ENCODE measurements around the gene FAM83G. TPM values are rescaled to one million over a fixed set of nuclear protein-coding genes. Genes with fewer than 3 reads are reported as not detected.

Gene FAM83G
- total RNA-seq, 4 donors from 2014 or later = 1.0 to 10.7 (median 1.8) TPM

- H3K4me3 ChIP-seq = no peak overlapping the region
- intact Hi-C loops (cut with DNase I; ENCODE audit: low total_unique reads) = no loop called here
- TF ChIP-seq POLR2A (IDR thresholded peaks at IDR 0.05) = no peak
- no peak for TF ChIP-seq CTCF (IDR thresholded peaks at IDR 0.05)
- H3K36me3 ChIP-seq = no peaks in the 10 kb centered on the region
- peak overlapping the region in 1 of 2 donors; percentile 12 for H3K27ac ChIP-seq
- no peak for DNase-seq
- H3K27me3 ChIP-seq = no peaks in the 10 kb centered on the region
- H3K9me3 ChIP-seq = no peaks in the 10 kb centered on the region
- no peaks in the 10 kb centered on the region for H3K4me1 ChIP-seq
These were observed 36.2 kb downstream of the FAM83G start for GRCh38 chr17:18968345-18968744.

GRCh38 chr17:18967916-18968315 lies 36.6 kb downstream of the FAM83G start:
- Histone ChIP-seq H3K27me3 (no peaks in the 10 kb centered on the region), H3K36me3 (no peaks in the 10 kb centered on the region), H3K4me3 (no peak overlapping the region), H3K27ac (peak overlapping the region in 1 of 2 donors; percentile 12), H3K4me1 (no peaks in the 10 kb centered on the region), H3K9me3 (no peaks in the 10 kb centered on the region)
- no peak for TF ChIP-seq POLR2A (IDR thresholded peaks at IDR 0.05)
- TF ChIP-seq CTCF (IDR thresholded peaks at IDR 0.05) = no peak
- DNase-seq = no peak
- intact Hi-C loops (cut with DNase I; ENCODE audit: low total_unique reads) = no loop called here

- Histone ChIP-seq H3K27me3 (no peaks in the 10 kb centered on the region), H3K36me3 (no peaks in the 10 kb centered on the region), H3K4me1 (no peaks in the 10 kb centered on the region), H3K9me3 (no peaks in the 10 kb centered on the region), H3K4me3 (no peak overlapping the region), H3K27ac (no peak overlapping the region)
- intact Hi-C loops (cut with DNase I; ENCODE audit: low total_unique reads) = no loop called here
- TF ChIP-seq CTCF (IDR thresholded peaks at IDR 0.05) (no peak), POLR2A (IDR thresholded peaks at IDR 0.05) (no peak)
- no peak for DNase-seq
These were observed 37.5 kb downstream of the FAM83G start for GRCh38 chr17:18966831-18967624.

- Histone ChIP-seq H3K9me3 (no peaks in the 10 kb centered on the region), H3K4me3 (no peak overlapping the region), H3K36me3 (no peaks in the 10 kb centered on the region), H3K4me1 (peaks cover 0 to 4% of the 10 kb centered on the region in 2 donors), H3K27ac (no peak overlapping the region), H3K27me3 (no peaks in the 10 kb centered on the region)
- TF ChIP-seq POLR2A (IDR thresholded peaks at IDR 0.05) (no peak), CTCF (IDR thresholded peaks at IDR 0.05) (no peak)
- DNase-seq = no peak
- intact Hi-C loops (cut with DNase I; ENCODE audit: low total_unique reads) = no loop called here
These were observed 38.9 kb downstream of the FAM83G start for GRCh38 chr17:18965530-18966236.

- no peaks in the 10 kb centered on the region for H3K36me3 ChIP-seq
- H3K4me1 ChIP-seq = peaks cover 0 to 4% of the 10 kb centered on the region in 2 donors
- H3K27ac ChIP-seq = no peak overlapping the region
- no peaks in the 10 kb centered on the region for H3K9me3 ChIP-seq
- intact Hi-C loops (cut with DNase I; ENCODE audit: low total_unique reads) = no loop called here
- no peak overlapping the region for H3K4me3 ChIP-seq
- no peaks in the 10 kb centered on the region for H3K27me3 ChIP-seq
- no peak for DNase-seq
- no peak for TF ChIP-seq POLR2A (IDR thresholded peaks at IDR 0.05)
- TF ChIP-seq CTCF (IDR thresholded peaks at IDR 0.05) = no peak
These were observed 40.0 kb downstream of the FAM83G start for GRCh38 chr17:18964550-18964949.
